Stimulated activated CD4-positive, alpha-beta T cell treated with anti-CD3 and anti-CD28 coated beads, Interleukin-4, amount 100 ng/mL, for 1 hour (primary cell): ENCODE results near the gene ZNF200.
A peak's percentile ranks its signal among the peaks of the same experiment; 100 is the strongest.
"Not testable (repeated sequence)": the region's sequence is repeated elsewhere in the genome, so short reads cannot be mapped to it uniquely, and the experiment has no call there.

Experiments used
- DNase-seq: peaks from one replicate; pipeline ENCODE4 v3.0.0-alpha.2; 2020

ZNF200 gene, protein sequence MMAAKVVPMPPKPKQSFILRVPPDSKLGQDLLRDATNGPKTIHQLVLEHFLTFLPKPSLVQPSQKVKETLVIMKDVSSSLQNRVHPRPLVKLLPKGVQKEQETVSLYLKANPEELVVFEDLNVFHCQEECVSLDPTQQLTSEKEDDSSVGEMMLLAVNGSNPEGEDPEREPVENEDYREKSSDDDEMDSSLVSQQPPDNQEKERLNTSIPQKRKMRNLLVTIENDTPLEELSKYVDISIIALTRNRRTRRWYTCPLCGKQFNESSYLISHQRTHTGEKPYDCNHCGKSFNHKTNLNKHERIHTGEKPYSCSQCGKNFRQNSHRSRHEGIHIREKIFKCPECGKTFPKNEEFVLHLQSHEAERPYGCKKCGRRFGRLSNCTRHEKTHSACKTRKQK

DNA sequence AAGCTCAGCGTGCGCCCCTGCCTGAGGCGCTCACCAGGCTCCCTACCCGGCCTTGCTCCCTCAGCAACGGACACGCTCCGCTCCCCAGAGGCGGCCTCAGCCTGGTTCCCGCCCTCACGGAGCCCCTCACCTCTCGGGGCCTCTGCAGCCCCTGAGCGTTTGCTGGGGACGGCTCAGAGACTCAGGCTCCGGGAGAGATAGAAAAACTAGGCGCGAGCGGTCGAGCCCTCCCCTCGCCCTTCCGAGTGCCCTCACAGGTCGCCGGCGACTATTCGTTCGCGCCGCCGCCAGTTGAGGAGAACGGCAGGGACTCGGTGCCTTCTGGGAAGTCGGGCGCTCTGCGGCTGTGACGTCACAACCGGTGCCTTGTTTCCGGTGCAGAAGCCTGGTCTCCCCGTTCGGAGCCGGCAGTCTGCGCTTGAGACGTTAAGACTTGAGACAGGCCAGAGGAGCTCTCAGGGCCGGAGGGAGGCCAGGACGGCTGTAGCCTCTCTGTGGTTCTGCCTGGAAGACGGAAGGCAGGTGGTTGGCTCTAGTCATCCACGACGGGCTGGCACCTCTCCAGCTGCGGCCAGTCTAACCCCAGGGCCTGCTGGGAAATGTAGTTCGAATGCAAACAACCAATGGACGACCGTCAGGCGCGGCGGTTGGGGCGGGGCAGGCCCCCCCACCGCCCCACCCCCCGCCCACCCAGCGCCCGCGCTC lies at the start of gene ZNF200:
Gene ZNF200 (minus strand): TSS at position 302 of the 705 bp plus-strand sequence. CDS start 1,403 bp downstream, outside the sequence.
- peak; percentile 93 for DNase-seq

DNA sequence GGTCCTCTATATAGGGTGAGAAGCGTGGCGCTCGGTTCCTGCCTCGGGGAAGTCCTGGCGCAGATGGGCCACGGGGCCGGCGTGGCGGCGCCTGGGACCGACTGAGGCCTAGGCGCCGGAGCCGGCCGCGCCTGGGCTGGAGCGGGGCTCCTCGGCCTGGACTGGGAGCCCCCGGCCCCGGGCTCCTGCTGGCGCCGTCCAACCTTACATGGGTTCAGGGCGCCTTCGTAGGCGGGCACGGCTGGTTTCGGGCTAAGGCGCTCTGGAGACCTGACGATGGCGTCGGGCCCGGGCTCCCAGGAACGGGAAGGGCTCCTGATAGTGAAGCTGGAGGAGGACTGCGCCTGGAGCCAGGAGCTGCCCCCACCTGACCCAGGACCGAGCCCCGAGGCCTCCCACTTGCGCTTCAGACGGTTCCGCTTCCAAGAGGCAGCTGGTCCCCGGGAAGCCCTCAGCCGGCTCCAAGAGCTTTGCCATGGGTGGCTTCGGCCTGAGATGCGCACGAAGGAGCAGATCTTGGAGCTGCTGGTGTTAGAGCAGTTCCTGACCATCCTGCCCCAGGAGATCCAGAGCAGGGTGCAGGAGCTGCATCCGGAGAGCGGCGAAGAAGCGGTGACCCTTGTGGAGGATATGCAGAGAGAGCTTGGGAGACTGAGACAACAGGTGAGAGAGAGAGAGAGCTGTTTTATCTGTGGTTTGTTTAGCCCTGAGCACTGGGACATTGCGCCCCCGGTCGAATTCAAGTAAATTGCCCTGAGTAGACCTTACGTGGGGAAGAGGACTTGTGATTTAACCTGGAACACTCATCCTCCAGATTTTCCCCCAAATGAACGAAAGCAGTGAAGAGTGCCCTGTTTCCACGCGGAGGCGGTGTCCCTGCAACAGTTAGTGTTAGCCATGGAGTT lies 48.8 kb upstream of the ZNF200 start:
- no peak for DNase-seq

DNA sequence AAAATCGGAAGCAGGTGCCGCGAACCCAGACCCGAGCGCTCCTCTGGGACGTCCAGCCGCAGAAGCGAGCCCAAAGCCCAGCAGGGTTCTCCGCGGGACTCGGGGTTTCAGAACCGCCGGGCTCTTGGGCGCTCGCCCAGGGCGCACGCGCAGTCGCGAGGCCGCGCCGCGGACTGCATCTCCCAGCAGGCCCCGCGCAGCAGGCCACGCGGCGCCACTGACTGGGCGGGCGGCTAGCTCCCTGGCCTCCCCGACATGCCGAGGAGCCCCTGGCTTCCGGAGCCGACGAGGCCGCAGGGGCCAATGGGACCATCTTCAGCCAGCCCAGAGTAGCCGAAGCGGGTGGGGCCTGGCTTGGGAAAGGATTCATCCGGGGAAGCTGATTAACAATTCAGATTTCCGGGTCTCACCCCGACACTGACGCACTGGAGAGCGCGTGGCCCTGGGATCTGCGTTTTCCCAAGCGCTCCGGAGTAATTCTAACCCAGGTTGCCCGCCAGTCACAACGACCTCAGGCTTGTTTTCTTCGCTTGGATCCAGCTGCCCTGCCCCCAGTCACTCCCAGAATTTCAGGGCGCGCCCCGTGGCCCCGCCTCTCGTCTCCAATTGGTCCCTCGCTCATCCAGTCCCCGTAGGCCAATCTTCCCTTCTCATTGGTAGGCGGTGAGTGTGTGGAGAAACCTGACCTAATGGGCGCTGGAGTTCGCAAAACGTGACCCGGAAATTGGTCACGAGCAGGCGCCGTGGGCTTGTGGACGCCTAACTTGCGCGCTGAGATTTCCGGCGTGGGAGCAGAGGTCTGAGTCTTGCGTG lies 48.0 kb upstream of the ZNF200 start, which contains the start of gene ZNF263:
Gene ZNF263 (plus strand): TSS at position 762 of the 813 bp plus-strand sequence. CDS start 328 bp downstream, outside the sequence.
- DNase-seq, result peak; percentile 91

DNA sequence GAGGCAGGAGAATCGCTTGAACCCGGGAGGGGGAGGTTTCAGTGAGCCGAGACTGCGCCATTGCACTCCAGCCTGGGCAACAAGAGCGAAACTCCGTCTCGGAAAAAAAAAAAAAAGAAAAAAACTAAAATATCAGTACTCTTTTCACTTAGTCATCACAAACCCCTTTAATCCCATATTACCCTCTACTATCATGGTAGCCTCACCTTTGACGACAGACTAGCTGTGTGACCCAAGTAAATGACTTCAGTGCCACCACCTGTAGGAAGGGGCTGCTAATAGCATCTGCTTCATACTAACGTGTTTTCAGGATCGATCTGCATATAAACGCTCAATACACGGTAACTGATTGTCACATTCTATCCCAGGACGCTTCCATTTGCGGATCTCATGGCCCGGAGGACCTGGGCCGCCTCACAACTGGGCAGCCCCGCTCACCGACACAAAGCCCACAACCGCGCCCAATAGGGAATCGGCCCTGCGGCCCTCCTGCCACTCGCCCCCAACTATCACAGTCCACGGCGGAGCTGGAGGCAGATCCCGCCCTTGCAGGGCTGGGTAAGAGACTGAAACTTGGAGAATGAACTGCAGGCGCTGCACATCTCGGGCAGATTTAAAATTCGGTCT lies 47.3 kb upstream of the ZNF200 start:
- no peak for DNase-seq

DNA sequence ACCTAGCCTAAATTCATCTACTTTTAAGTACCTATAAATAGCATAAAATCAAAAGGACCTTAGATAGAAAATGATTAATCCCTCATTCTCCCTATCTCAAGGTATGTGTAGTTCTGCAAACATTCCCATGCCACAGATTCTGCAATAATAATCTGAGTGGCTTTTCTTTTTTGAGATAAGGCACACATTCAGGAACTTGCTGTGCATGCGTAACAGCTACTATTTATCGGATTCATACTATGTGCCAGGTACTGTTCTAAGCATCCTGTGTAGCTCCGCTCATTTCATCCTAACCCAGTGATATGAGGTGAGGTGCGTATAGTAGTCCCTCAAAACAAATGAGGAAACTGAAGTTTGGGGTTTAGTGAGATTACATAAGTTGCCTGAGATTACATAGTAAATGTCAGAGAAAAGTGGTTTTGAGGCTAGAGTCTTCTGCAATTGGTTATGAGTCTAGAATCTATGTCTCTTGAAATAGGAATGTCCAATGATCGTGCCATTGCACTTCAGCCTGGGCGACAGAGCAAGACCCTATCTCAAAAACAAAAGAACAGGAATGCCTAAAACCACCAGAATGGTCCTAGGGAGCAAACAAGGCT lies 46.4 kb upstream of the ZNF200 start:
- no peak for DNase-seq

DNA sequence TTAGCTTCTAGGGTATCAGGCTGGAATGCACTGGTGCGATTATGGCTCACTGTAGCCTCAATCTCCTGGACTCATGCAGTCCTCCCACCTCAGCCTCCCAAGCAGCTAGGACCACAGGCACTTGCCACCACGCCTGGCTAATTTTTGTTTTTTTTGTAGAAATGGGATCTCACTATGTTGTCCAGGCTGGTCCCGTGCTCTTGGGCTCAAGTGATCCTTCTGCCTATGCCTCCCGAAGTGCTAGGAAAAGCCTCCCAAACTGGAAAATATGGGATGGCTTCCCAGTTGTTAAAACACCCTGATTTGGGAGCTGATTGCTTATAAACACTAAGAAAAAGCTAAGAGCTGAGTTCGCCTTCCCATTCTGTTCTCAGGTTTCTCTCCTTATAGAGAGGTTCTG lies 41.7 kb upstream of the ZNF200 start:
- DNase-seq, result no peak

DNA sequence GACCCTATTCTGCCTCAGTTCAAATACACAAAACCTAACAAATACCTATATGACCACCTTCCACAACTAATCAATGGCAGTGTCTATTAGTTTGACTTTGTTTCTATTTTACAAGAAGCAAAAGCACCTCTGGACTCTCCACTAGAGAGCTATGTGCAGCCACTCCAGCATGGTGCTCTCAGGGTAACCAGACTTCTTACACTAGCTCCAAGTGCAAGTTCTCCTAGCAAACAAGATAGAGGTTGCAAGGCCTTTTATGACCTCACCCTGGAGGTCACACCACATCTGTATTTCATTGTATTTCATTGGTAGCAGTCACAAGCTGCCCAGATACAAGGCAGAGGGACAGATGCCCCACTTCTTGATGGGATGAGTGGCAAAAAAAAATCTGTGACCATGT lies 40.0 kb upstream of the ZNF200 start:
- DNase-seq, result no peak

DNA sequence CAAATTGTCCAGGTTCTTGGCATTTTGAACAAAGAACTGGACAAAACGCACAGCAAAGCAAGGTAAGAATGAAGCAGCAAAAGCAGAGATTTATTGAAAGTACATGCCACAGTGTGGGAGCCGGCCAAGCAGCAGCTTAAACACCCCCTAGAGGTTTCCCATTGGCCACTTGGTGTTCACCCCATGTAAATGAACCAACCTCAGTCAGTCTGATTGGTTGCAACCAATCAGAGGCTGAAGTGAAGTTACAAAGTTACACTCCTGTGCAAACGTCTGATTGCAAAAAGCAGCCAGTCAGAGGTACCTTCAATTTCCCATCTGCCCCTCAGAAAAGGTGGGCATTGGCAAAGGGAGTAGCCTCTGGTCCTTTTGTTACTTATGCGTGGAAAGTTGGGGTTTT lies 39.5 kb upstream of the ZNF200 start:
- no peak for DNase-seq

DNA sequence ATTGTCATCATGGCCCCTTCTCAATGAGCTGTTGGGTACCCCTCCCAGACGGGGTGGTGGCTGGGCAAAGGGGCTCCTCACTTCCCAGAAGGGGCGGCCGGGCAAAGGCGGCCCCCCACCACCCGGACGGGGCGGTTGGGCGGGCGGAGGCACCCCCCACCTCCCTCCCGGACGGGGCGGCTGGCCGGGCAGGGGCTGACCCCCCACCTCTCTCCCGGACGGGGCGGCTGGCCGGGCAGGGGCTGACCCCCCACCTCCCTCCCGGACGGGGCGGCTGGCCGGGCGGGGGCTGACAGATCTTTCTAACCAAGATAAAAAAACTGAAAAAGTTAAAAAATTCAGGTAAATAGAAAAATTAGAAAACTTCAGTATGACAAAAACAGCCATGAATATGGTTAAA lies 36.3 kb upstream of the ZNF200 start:
- not testable (repeated sequence) for DNase-seq

DNA sequence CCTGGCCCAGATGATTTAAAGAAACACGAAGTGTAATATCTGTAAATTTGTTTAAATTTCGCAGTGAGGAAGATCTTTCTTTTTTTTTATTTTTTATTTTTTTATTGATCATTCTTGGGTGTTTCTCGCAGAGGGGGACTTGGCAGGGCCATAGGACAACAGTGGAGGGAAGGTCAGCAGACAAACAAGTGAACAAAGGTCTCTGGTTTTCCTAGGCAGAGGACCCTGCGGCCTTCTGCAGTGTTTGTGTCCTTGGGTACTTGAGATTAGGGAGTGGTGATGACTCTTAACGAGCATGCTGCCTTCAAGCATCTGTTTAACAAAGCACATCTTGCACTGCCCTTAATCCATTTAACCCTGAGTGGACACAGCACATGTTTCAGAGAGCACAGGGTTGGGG lies 35.8 kb upstream of the ZNF200 start:
- DNase-seq, result not testable (repeated sequence)

DNA sequence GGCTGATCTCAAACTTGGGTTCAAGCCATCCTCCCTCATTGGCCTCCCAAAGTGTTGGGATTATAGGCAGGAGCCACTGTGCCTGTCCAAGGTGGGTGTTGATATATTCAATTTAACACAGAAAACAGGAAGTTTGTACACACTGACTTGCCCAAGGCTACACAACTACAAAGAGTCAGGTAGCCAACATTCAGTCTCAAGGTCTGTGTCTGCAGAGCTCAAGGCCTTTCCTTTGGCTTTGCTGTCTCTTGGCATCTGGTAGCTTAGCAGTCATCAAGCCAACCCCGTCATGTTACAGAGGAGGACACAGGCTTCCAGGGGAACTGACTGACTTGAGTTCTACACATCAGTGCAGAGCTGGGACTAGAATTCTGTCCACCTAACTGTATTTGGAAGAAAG lies 33.3 kb upstream of the ZNF200 start:
- DNase-seq, result no peak

DNA sequence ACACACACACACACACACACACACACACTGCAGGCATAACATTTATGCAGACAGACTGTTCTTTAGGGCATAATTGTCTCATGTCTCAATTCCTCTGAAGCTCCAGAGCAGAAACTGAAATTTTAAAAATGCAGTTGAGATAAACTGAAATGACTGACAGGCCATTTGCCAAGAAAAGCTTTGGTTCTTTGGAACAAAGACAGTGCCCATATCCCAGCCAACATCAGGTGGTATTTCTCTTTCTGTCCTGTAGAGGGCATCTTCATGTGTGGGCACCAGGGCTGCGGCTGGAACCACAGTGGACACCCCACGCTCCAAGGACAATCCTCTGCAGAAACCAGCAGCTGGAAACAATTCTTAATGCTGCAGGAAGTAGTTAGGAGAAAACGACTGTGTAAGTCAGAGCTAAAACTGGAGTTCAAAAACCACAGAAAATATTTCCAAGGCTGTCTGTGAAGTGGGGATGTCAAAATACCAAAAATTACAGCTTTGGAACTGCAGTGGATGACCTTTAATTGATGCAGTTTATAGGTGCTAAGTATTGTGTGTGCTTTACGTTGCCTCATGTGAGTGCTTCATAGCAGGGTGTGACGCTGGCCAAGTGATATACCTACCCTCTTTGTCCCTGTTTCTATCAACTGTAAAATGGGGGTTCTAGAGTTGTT lies 32.0 kb upstream of the ZNF200 start:
- no peak for DNase-seq

DNA sequence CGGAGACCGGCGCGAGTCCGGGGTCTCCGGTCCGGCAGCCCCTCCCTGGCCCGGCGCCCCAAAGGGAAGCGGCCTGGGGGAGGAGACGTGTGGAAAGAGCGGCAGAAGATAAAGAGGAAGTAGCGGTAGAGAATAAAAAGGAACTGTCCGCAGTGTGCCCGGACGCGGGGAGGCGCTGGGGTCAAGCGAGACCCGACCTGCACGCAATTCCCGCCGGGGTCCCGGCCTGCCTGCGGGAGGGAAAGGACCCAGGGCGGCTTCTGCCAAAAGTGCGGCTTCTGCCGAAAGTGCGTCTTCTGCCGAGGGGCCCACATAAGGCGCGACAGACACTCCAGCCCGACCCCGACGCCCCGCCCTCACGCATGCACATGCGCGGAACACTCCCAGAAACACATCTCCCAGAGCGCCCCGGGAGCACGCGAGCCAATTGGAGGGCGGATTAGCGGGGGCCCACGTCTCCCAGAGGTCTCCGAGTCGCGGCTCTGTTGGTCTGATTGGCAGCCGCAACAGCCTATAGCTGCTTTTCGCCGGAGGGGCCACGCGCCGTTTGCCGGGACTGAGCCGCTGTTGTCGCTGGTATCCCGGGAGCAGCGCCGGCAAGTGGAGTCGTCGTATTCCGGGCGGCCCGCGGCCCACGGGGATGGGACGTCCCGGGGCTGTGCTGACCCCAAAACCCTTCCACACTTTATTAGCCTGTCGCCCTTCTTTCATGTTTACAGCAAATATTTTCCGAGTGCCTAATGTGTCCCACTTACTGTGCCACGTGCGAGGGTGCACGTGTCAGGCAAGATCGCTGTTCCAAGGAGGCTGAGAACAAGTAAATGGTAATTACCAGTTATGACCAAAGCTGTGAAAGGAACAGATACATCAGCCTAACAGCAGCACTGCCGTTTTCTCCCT lies 29.4 kb upstream of the ZNF200 start:
- DNase-seq, result peak; percentile 99

DNA sequence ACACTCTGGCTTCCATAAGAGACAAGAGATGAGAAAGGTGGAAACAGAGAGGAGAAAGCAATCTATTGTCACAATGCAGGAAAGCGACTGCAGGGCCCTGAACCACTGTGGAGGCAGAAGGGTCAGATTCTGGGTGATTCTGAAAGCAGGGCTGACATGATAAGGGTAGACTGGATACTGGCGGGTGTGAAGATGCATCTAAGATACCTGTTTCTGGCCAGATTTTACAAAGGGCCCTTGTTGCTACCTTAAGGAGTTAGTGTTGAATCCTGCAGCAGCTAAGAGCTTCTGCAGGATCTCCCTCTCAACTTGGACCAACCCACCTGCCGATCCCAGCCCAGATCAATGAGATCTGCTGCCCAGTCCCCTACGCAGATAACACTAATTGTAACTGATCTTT lies 27.6 kb upstream of the ZNF200 start:
- no peak for DNase-seq

DNA sequence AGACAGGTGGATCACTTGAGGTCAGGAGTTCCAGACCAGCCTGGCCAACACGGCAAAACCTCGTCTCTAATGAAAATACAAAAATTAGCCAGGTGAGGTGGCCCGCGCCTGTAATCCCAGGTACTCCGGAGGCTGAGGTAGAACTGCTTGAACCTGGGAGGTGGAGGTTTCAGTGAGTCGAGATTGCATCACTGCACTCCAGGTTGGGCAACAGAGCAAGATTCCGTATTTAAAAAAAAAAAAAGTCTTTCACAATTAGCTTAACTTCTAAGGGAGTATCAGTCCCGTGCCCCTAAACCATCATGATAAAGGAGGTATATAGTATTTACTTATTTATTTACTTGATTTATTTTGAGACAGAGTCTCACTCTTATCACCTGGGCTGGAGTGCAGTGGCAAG lies 24.9 kb upstream of the ZNF200 start:
- DNase-seq, result no peak

DNA sequence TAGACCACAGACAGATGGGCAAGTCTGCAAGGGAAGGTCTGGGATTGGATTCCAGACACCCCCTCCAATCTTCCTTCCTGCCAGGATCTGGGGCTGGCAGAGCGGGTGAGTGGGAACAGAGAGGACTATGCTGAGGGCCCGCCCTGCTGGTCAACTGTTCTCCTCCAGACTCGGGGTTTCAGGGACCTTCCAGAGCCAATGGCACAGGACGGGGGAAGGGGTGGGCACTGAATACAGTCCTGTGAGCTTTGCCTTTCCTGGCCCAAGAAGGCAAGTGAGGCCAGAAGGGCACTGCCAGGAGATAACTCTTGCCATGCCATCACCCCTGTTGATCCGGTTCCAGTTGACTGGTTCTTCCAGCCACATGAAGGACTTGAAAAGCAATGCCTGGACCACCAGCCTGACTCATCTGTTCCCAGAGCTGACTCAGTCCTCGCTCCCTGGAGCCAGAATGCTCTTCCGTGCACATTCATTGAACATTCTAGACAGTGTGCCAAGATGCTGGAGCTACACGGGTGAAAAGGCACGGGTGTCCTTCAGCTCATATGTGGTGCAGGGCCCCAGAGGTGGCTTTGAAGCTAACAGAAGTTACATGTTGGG lies 22.0 kb upstream of the ZNF200 start:
- DNase-seq, result no peak

DNA sequence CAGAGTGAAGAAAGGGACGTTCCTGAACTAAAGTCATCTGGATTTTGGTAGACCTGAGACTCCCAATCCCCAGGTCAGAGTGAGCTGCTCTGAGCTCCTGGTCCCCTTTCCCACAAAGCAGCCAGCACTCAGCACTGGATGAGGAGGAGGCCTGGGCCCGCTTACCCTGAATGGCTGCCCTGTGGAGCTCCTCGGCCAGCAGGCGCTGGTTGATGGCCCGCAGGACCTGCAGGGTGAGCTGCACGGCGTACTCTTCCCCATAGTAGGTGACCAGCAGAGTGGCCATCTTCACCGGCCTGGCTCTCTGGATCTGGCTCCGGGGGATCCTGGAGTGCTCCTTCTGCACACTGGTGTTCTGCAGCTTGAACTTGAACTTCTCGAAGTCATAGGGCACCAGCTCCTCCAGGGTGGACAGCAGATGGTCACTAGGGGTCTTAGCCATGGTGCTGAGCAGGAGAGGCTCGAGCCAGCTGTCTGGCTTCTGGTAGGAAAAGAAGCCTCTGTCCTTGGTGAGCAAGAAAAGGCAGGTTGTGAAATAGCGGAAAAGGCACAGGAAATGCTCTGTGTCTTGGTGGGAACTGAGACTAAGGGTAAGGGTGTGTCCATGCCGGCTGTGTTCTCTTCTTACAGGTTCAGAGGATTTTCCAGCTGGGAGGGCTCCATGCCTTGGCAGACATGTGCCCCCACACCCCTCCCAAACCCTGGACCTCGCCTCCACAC lies 21.3 kb upstream of the ZNF200 start, which contains the start of gene MEFV:
Gene MEFV (minus strand): TSS at position 488 of the 720 bp plus-strand sequence. CDS start 46 bp downstream, at position 442.
- no peak for DNase-seq

DNA sequence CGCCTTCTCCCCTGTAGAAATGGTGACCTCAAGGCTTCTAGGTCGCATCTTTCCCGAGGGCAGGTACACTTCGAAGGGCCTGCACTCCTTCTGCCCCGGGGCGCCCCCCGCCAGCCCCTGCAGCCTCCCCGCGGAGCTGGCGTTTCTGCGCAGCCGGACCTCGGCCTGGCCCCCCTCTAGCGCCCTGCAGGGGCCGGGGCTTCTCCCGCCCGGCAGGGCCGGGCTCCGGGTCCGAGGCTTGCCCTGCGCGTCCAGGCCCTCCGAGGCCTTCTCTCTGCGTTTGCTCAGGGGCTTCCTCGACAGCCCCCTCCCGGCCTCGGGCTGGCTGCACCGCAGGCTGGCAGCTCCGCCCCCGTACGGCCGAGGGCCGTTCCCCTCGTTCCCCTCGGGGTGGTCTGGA lies 19.4 kb upstream of the ZNF200 start:
- no peak for DNase-seq
